Measurements from ENCODE around the gene AK8.

The AK8 gene

DNA sequence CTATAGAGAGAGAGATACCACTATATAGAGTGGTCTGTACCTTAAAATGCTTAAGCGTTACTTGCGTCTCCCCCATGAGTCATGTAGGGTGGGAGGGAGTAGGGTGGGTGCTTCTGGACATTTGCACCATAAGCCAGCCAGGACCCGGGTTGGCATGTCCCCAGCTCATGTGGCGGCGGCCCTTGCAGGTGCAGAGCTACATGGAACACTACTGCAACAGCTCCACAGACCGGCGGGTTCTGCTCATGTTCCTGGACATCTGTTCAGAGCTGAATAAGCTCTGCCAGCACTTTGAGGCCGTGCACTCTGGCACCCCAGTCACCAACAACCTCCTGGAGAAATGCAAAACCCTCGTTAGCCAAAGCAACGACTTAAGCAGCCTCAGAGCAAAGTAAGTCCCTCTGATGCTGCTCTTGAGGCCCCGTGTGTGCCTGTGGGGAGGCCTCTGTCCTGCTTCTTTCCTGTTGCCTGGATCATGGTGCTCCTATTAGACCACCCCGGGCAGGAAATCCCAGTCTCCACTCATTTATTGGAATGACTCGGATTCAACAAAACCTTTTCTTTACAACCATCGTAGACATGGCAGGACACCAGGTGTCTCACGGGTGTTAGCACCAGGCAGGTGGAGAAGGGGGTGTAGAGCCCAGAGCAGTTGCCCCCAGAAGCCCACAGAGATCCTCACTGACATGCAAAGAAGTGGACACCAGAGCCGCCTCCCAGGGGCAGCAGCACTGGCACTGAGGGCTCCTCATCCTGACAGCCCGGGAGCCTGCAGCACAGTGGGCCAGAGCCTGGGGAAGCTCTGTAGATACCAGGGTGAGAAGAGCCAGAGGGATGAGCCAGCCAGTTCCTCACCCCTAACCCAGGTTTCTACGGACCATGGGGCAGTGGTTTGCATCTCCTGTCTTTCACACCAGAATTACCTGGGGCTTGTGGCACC, 9.4 kb upstream of the AK8 start:
- DNase-seq (ENCODE audit: low spot score): no peak

DNA sequence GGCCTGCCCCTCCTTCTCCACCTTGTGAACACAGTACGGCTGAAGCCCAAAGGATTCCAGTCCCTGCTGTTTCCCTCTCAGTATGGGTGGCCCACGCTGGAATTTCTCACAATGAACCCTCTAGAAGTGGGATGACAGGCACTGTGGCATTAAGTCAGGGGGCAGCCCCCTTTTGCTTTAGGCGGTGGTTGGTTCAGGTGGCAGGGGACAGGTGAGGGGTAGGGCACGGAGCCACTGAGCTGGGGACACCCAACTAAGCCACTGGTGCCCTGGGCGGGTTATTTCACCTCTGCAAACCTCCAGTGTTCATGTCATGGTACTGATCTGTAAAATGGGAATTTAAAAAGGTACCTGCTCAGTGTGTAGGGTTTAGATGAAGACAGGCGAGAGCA, 8.2 kb upstream of the AK8 start:
- no peak for DNase-seq (ENCODE audit: low spot score)

DNA sequence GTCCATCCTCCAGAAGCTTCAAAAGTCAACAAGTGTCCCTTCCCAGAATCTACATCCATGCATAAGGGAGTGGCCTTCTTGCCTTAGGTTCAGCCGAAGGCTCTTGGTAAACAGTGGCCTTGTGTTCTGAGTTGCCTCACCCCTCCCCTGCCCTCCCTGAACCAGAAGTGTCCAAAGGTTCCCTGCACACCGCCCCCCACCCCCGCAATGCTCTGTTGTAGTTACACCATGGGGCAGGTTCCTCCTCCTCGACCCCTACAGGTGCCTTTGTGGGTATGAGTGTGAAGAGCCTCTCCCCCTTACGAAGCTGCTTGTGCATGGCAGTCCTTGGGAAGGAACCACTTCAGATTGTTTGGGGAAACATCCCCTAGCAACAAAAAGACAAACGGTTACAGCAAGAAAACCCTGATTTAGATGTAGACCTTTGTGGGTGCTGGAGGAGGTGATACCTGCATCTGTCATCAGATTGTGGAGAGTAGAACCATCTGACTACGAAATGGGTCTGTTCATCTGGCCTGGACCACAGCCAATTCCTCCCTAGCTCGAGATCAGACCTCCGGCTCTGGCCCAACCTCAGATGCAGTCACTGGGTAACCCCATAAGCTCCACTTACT, 7.7 kb upstream of the AK8 start:
- DNase-seq (ENCODE audit: low spot score): no peak

DNA sequence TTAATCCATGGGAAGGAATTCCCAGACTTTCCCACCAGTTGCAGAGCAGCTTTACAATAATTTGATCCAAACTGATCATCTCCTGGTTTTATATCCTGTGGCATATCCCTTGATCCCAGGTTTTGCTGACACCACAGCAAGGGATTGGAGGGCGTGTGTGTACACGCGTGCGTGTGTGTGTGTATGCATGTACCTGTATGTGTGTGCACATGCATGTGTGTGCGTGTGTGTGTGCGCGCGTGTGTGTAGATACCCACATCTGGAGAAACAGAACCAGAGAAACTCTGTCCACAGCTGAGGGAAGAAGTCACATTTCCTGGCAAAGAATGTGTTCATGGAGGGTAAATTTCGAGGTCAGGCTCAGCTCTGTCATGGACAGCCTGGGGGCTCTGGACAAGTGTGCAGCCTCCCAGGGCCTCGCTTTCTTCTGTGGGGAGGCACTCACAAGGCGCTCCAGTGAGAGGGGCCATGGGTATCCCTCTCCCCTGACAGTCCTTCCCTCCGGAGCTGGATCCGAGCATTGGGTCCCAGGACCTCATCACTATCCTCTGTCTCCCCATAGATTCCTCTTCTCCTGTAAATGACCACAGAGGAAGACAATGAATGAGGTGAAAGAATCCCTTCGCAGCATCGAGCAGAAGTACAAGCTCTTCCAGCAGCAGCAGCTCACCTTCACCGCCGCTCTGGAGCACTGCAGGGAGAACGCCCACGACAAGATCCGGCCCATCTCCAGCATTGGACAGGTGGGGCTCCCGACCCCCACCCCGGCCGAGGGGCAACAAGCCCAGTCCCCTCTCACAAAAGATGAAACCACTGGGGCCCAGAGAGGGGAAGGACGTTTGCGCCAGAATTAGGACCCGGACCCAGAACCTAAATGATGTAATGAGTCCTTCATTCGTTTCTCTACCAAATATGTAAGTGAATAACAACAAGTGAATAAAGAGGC, 5.5 kb upstream of the AK8 start:
- DNase-seq (ENCODE audit: low spot score): no peak

DNA sequence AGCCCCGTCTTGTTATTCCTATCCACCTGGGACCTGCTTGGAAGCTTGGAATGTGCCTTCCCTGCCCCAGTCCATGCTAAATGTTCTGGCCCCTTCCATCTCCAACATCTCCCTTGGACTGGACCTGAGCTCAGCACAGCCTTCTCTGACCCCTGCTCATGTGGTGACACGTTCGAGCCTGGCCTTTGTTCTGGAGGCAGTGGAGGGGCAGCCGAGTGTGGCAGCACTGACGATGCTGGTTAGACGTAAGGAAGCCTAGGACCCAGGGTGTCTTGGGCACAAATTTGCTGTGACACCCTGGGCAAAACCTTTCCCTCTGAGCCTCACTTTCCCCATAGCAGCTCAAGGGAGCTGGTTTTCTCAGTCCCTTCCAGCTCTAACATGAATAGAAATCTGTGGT, 4.5 kb upstream of the AK8 start:
- DNase-seq (ENCODE audit: low spot score): no peak

DNA sequence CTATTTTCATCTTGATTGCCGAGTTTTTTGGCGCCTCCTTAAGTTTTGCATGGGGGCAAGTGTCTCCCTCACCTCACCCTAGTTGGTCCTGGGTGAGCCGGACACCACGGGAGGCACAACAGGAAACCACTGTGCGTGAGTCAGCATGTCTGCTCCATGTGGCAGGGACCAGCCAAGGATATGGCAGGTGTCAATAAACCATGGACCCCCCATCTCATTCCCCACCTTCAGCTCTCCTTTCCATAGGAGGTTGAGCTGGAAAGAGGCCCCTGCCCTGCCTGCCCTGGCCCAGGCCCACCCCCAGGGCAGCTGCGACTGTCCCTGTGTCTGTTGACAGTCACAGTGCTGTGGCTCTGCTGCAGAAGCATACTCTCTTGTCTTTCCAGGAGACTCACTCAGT, 3.7 kb upstream of the AK8 start:
- no peak for DNase-seq (ENCODE audit: low spot score)

DNA sequence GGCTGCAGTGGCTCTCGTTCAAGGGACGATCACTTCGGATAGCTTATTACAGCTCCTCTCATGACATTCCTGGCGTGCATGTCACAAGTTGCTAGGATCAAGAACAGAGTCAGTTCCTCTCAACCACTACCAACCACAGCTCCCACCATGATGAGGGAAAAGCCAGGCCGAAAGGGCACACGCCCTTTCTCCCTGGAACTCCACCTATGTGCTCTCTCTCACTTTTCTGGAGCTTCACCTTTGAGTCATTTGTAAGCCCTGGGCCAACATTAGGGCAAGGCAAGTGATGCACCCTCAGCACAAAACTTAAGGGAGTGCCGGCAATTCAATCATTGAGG, 2.2 kb upstream of the AK8 start:
- no peak for DNase-seq (ENCODE audit: low spot score)

DNA sequence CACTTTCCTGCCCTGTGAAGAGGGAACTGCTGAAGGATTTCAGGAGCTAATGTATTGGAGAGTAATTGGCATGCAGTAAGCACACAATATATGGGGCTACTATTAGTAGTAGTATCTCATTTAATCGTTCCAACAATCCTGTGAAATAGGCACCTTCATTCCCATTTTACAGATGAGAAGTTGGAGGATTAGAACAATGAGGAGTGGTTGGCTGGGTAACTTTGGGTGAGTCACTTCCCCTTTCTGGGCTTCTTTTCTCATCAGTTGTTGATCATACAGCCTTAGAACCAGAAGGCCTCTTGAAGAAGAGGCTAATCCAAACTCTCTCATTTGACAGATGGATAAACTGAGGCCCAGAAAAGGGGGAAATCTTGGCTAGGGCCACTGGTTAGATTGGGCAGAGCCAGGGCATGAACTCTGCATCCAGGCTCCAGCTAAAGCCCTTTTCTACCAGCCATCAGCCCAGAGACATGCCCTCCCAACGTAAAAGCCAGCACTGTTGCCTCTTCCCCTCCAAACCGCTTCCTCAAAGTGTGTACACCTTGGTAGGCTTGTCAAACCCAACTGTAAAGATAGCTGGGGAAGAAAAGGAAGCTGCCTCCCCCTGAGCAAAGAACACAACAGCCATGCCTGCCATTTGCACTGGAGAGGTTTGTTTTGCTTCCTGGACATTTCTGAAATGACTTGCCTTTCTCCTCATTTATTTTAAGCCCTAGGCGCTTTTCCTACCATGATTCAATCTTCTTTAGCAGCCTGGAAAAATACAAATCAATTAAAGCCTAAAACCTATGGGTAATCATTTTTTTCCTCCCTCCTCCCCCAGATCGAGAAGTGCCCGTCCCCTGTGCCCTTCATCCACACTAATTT, 1.6 kb upstream of the AK8 start:
- no peak for DNase-seq (ENCODE audit: low spot score)

DNA sequence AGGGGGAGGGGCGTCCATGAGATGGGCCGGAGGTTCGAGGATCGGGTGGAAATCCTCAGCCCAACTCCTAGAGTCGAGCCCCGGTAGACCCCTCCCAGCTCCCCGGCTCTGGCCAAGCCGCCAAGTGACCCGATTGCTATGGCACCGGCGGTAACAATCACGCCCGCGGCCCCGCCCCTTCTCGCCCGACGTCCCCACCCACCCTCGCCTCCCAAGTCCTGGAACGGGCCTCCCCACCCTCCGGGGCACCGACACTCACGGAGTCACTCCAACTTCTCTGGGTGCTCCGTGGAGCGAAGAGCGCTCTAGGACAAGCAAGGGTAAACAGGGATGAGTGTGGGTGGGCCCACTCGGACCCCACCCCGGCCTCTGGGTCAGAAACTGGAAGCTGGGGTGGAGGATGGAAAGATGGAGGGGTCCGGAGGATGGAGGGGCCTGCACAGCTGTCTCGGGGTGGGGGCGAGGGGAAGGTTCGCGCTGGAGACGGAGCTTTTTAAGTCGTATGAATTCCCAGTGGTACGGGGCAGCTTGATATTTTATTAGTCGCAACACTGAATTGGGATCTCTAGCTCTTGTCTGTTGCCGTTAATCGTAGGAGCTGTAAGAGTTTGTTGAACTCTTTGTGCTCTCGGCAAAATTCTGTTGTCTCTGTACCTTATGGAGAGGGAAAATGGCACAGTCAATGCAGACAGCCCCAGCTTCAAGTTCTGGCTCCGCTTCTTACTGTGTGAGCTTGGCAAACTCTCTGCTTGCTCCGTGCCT, 792 bp upstream of the AK8 start, which contains the start of gene SPACA9:
TSS of gene SPACA9 (plus strand) at position 204 of the 762 bp plus-strand sequence. CDS start 5,050 bp downstream, outside the sequence.
- peak; percentile 27 for DNase-seq (ENCODE audit: low spot score)

DNA sequence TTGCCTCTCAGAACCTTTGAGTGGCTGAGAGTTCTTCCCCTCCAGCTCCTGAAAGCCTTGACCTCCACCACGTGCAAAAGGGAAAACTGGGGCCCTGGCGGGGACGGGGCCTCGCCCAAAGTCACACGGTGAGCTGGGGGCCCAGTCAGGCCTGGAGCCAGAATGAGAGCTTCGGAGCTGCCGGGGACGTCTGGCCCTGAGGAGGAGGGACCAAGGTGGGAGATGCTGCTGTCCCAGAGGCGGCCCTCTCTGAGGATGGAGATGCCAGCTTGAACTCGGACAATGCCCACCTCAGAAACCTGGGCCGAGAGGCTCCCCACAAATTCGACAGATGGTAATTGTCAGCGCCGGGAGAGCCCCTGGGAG, 643 bp downstream of the AK8 start:
- DNase-seq (ENCODE audit: low spot score): no peak

DNA sequence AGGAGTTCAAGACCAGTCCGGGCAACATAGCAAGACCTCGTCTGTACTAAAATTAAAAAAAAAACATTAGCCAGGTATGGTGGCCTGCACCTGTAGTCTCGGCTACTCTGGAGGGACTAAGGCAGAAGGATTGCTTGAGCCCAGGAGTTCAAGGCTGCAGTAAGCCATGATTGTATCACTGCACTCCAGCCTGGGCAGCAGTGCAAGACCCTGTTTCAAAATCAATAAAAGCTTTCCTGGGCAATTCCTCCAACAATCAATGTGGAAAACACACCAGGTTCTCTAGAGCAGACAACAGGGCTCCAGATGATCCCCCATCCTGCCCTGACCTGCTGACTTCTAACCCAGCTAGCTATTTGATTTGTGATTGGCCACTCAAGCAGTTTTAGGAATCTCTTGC, 1.2 kb downstream of the AK8 start:
- DNase-seq (ENCODE audit: low spot score): no peak

DNA sequence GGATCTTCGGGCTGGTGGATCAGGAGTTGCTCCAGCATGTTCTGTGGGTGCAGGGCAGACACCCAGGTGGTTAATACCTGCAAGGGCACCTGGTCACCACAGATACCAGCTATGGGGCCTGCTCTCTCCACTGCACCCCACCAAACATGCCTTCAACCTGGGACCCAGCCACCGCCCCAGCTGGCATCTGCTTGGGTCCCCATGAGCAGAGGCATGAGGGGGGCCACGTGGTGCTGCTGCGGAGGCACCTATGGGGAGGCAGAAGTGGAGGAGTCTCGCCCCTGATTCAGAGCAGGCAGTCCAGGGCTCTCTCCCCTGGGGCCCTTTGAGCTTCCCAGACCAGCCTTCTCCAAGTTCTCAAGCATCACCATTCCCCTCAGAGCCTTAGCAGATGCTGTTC, 2.9 kb downstream of the AK8 start:
- DNase-seq (ENCODE audit: low spot score): no peak

DNA sequence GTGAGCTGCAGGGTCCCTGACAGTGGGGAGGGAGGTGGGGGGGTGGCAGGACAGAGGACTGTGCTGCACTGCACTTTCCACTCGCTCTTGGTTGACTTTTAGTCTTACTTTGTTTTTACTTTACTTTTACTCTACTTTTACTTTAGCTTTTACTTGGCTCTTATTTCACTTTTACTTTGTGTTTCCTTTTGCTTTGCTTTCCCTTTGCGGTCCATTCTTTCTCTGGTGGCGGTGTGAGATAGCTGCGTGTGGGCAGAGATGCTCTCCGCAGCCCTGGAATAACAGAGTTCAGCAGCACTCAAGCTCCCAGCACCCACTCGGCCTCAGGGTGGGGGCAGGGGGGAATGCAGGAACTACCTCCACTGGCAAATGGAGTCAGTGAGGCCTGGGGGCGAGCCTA, 4.7 kb downstream of the AK8 start:
- DNase-seq (ENCODE audit: low spot score): no peak

DNA sequence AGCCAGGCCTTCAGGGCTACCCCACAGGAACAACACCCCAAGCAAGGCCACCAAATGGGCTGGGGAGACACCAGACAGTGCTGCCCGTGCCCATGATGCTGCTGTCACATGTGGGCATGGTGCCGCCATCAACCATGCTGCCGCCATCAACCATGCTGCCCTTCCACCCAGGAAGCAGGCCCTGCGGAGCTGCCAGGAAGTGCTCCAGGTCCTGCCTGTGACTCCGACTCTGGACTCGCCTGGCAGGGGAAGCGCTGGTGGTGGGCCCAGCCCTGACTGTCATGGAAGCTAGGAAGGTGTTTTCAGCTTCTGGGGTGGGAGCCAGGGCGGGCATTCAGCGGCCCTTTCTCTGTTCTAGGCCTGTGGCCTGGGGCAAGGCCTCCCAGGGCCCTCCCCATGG, 8.8 kb downstream of the AK8 start:
- DNase-seq (ENCODE audit: low spot score): no peak

DNA sequence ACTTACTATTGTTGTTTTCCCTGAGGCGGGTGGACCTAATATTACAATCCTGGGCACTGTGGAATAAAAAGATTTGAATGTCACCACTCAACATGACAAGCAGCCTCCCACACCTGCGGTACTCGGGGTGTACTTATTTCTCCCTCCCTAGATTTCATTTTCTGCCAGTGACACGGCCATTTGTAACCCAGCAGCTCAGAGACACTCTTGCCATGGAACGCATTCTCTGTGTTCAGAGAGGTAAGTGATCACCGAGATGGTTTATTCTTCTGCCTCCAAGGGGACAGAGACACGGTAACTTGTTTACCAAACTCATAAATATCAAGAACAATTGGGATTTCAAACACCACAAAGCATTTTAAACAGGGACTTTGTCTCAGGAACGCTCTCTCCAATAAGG, 11.2 kb downstream of the AK8 start:
- DNase-seq (ENCODE audit: low spot score): no peak

DNA sequence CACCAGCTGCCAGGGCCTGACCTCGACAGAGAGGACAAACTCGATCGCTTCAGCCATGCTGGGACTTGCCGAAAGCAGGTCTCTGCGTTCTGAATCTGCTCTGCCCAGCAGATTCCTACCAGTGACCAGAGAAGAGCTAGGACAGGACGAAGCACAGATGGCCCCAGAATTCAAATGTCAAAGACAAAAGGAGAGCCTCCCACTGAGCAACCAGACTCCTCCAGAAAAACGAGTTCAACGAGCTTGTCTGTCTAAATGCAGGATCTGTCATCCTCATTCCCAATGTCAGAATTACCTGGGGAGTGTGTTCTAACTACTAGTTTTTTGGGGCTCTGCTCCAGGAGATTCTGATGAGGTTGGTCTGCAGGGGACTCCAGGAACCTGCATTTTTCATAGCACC, 13.4 kb downstream of the AK8 start:
- no peak for DNase-seq (ENCODE audit: low spot score)

DNA sequence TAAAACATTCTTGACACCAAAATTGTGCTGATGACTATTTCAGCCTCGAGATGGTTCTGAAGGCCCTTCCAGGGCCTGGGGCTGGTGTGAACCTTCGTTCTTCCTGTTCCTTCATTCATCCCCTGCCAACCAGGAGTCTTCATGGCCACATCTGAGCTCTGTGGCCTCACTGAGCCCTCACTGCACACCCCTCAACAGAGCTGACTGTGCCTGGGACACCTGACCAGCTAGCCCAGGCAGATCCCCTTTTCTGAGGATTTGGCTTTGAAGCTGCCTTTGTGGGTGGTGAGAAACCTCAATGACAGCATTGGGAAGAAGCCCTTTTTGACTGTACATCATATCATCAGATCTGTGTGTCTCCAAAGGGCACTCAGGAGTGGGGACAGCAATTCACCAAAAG, 13.8 kb downstream of the AK8 start:
- DNase-seq (ENCODE audit: low spot score): no peak

DNA sequence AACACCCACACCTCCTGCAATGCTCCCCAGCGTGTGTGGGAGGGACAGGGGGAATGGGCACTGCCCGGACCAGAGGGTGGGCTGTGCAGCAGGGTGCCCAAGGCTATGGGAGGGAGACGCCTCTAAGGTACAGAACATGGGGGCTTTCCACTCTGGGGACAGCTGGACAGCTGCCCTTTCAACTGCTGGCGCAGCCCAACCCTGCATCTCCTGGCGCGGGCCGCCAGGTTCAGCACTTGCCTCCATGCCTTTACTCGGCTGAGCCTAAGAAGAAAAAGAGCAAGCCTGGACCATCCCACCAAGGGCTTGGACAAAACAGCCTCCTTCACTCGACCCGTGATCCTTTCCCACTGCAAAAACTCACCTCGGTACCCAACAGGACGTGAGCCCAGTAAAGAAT, 15.0 kb downstream of the AK8 start:
- no peak for DNase-seq (ENCODE audit: low spot score)

DNA sequence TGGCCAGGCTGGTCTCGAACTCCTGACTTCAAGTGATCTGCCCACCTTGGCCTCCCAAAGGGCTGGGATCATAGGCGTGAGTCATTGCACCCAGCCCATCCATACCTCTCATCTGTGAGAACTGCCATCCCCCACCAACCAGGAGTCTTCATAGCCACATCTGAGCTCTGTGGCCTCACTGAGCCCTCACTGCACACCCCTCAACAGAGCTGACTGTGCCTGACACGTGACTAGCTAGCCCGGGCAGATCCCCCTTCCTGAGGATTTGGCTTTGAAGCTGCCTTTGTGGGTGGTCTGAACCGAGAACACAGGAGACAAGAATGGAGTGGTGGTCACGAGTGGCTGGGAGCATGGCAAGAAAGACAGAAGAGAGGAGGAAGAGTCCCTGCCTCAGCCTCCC, 15.6 kb downstream of the AK8 start:
- no peak for DNase-seq (ENCODE audit: low spot score)

DNA sequence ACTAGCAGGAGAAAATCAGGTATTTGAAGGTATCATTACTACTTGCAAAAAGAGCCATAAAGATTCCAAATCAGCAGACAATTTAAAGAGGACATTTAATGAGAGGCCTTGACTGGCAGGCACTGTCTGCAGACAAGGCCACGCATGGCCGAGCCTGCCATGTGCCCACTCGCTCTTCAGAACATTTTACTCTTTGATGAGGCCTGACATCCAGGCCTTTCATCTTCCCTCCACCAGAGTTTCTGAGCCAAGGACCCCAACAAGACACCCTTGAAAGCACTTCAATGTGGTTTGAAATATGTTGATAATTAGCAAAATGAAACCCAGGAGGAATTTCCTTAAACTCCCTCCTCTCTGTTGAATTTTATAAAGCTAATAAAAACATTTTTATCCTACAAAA, 16.4 kb downstream of the AK8 start:
- no peak for DNase-seq (ENCODE audit: low spot score)

DNA sequence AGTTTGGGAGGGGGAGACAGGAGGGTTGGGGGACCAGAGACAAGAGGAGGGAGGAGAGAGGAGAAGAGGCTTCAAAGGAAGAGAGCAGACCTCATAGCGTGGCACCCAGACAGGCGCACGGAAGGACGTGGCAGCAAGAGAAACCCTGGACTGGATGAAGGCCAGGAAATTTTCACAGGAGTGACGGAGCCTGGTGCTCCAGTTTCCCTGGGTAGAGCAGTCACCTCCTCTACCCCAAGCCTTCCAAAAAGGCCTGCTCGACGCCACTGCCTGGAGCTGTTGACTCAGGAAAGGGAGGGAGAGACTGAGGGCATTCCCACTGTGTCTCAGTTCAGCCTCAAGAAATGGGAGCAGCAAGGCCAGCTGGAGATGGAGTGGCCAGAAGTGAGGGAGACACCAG, 19.3 kb downstream of the AK8 start:
- DNase-seq (ENCODE audit: low spot score): no peak

Data from CD4-positive, alpha-beta T cell treated with Interleukin-2 at 100 ng/mL for 4 hours (primary cell).